ENCODE results near the gene ZBED4. TPM values are rescaled to one million over a fixed set of nuclear protein-coding genes. Genes with fewer than 3 reads are reported as not detected.

Gene ZBED4
- polyA plus RNA-seq, 1 experiment, result 6.3 TPM

GRCh38 chr22:49883294-49883640 lies 29.6 kb downstream of the ZBED4 start:
- peaks cover 44% of the 10 kb centered on the region for H3K9me3 ChIP-seq (ENCODE audit: control insufficient read depth, insufficient read depth, low read length)
- no peak for TF ChIP-seq CTCF (IDR thresholded peaks at IDR 0.05; ENCODE audit: low read depth, low read length)
- H3K4me3 ChIP-seq (ENCODE audit: low read depth, low read length), result no peak overlapping the region
- no peaks in the 10 kb centered on the region for H3K27me3 ChIP-seq (ENCODE audit: control insufficient read depth, insufficient read depth, low read length)
- ChIA-PET CTCF (no interaction called here), POLR2A (interaction anchor here (1.0 kb wide), 1 partner anchor 27 kb away, joined by 4 read pairs; no protein-coding TSS in a partner anchor)
- no peak overlapping the region for H3K27ac ChIP-seq (ENCODE audit: low read depth, low read length)
- DNase-seq (ENCODE audit: low read depth, low spot score), result no peak

GRCh38 chr22:49884075-49884474 lies 30.4 kb downstream of the ZBED4 start:
- ChIA-PET POLR2A (no interaction called here), CTCF (no interaction called here)
- Histone ChIP-seq H3K27ac (ENCODE audit: low read depth, low read length) (no peak overlapping the region), H3K9me3 (ENCODE audit: control insufficient read depth, insufficient read depth, low read length) (peaks cover 48% of the 10 kb centered on the region), H3K27me3 (ENCODE audit: control insufficient read depth, insufficient read depth, low read length) (no peaks in the 10 kb centered on the region), H3K4me3 (ENCODE audit: low read depth, low read length) (no peak overlapping the region)
- TF ChIP-seq CTCF (IDR thresholded peaks at IDR 0.05; ENCODE audit: low read depth, low read length), result no peak
- DNase-seq (ENCODE audit: low read depth, low spot score), result no peak

- no peak for TF ChIP-seq CTCF (IDR thresholded peaks at IDR 0.05; ENCODE audit: low read depth, low read length)
- H3K27me3 ChIP-seq (ENCODE audit: control insufficient read depth, insufficient read depth, low read length), result no peaks in the 10 kb centered on the region
- no peak overlapping the region for H3K4me3 ChIP-seq (ENCODE audit: low read depth, low read length)
- CTCF ChIA-PET, result no interaction called here
- peaks cover 51% of the 10 kb centered on the region for H3K9me3 ChIP-seq (ENCODE audit: control insufficient read depth, insufficient read depth, low read length)
- DNase-seq (ENCODE audit: low read depth, low spot score), result no peak
- no peak overlapping the region for H3K27ac ChIP-seq (ENCODE audit: low read depth, low read length)
- POLR2A ChIA-PET, result no interaction called here
Measured at GRCh38 chr22:49884503-49885260, 31.0 kb downstream of the ZBED4 start.

- POLR2A ChIA-PET, result no interaction called here
- TF ChIP-seq CTCF (IDR thresholded peaks at IDR 0.05; ENCODE audit: low read depth, low read length), result no peak
- CTCF ChIA-PET, result no interaction called here
- Histone ChIP-seq H3K9me3 (ENCODE audit: control insufficient read depth, insufficient read depth, low read length) (peaks cover 49% of the 10 kb centered on the region), H3K27ac (ENCODE audit: low read depth, low read length) (no peak overlapping the region), H3K27me3 (ENCODE audit: control insufficient read depth, insufficient read depth, low read length) (no peaks in the 10 kb centered on the region), H3K4me3 (ENCODE audit: low read depth, low read length) (no peak overlapping the region)
- no peak for DNase-seq (ENCODE audit: low read depth, low spot score)
Measured at GRCh38 chr22:49885281-49885680, 31.6 kb downstream of the ZBED4 start.

GRCh38 chr22:49885881-49886280 lies 32.2 kb downstream of the ZBED4 start:
- TF ChIP-seq CTCF (IDR thresholded peaks at IDR 0.05; ENCODE audit: low read depth, low read length), result no peak
- ChIA-PET POLR2A (no interaction called here), CTCF (no interaction called here)

More at GRCh38 chr22:49885881-49886280, 32.2 kb downstream of the ZBED4 start:
- Histone ChIP-seq H3K27ac (ENCODE audit: low read depth, low read length) (no peak overlapping the region), H3K9me3 (ENCODE audit: control insufficient read depth, insufficient read depth, low read length) (peaks cover 52% of the 10 kb centered on the region), H3K27me3 (ENCODE audit: control insufficient read depth, insufficient read depth, low read length) (no peaks in the 10 kb centered on the region), H3K4me3 (ENCODE audit: low read depth, low read length) (no peak overlapping the region)
- DNase-seq (ENCODE audit: low read depth, low spot score), result no peak

Data from AG04450 (cell line).